Mesenchymal stem cell (in vitro differentiated cells and primary cell): ENCODE measurements around the gene PSTPIP2.
A peak's percentile ranks its signal among the peaks of the same experiment; 100 is the strongest.

Source experiments
- DNase-seq: peaks from one replicate; pipeline ENCODE4 v3.0.0-alpha.2; 2013
- H2AFZ ChIP-seq: one replicate; pipeline ENCODE4 v1.6.1; 2013; ENCODE audit warnings: low read depth, mild to moderate bottlenecking, control low read depth, inconsistent platforms, low read length, moderate library complexity
- H2AK5ac ChIP-seq: 2 replicates; pipeline ENCODE4 v1.6.1; 2013; ENCODE audit warnings: low read length, moderate library complexity, mild to moderate bottlenecking, inconsistent platforms; ENCODE audit not compliant: severe bottlenecking
- H2BK120ac ChIP-seq: one replicate; pipeline ENCODE4 v1.6.1; 2013; ENCODE audit warnings: low read depth, mild to moderate bottlenecking, inconsistent platforms, low read length, moderate library complexity
- H2BK12ac ChIP-seq, 2 experiments: one replicate each; pipeline ENCODE4 v1.6.1; 2013; ENCODE audit warnings: inconsistent platforms in 2 of 2, low read length in 2 of 2, mild to moderate bottlenecking in 2 of 2, moderate library complexity in 2 of 2, control low read depth in 1 of 2
- H2BK15ac ChIP-seq: one replicate; pipeline ENCODE4 v1.6.1; 2013; ENCODE audit warnings: mild to moderate bottlenecking, low read depth, inconsistent platforms; ENCODE audit not compliant: poor library complexity, severe bottlenecking
- H2BK5ac ChIP-seq: 2 replicates; pipeline ENCODE4 v1.6.1; 2013; ENCODE audit warnings: low read depth, mild to moderate bottlenecking, low read length, control low read depth, inconsistent platforms; ENCODE audit not compliant: poor library complexity, severe bottlenecking
- H3K14ac ChIP-seq, 2 experiments: one replicate each; pipeline ENCODE4 v1.6.1; 2013; ENCODE audit warnings: inconsistent platforms in 2 of 2, low read length in 2 of 2, control low read depth in 1 of 2, mild to moderate bottlenecking in 1 of 2, moderate library complexity in 1 of 2
- H3K18ac ChIP-seq, 2 experiments: one replicate each; pipeline ENCODE4 v1.6.1; 2013; ENCODE audit warnings: inconsistent platforms in 2 of 2, low read length in 2 of 2, control low read depth in 1 of 2, low read depth in 1 of 2, mild to moderate bottlenecking in 1 of 2
- H3K23ac ChIP-seq, 2 experiments: one replicate each; pipeline ENCODE4 v1.6.1; 2013; ENCODE audit warnings: inconsistent platforms in 2 of 2, low read length in 2 of 2, mild to moderate bottlenecking in 2 of 2, moderate library complexity in 2 of 2, control low read depth in 1 of 2
- H3K27ac ChIP-seq: 2 replicates; pipeline ENCODE4 v1.5.1; 2013; ENCODE audit warnings: mild to moderate bottlenecking, moderate library complexity, low read length, control low read depth, inconsistent platforms; ENCODE audit not compliant: poor library complexity, severe bottlenecking
- H3K27me3 ChIP-seq, 2 experiments: 2 replicates each; pipeline versions ENCODE4 v1.6.1 to v1.7.0; 2013; ENCODE audit warnings: low read length in 2 of 2, mild to moderate bottlenecking in 2 of 2, moderate library complexity in 2 of 2, control low read depth in 1 of 2, inconsistent platforms in 1 of 2; ENCODE audit not compliant: control insufficient read depth in 1 of 2, insufficient read depth in 1 of 2
- H3K36me3 ChIP-seq, 2 experiments: 2 replicates each; pipeline versions ENCODE4 v1.6.1 to v1.7.0; 2013; ENCODE audit warnings: low read length in 2 of 2, control low read depth in 1 of 2, inconsistent platforms in 1 of 2, low read depth in 1 of 2, mild to moderate bottlenecking in 1 of 2; ENCODE audit not compliant: insufficient read depth in 2 of 2, control insufficient read depth in 1 of 2
- H3K4ac ChIP-seq, 2 experiments: one replicate each; pipeline ENCODE4 v1.6.1; 2013; ENCODE audit warnings: inconsistent platforms in 2 of 2, low read length in 2 of 2, mild to moderate bottlenecking in 2 of 2, moderate library complexity in 2 of 2, control low read depth in 1 of 2, low read depth in 1 of 2
- H3K4me1 ChIP-seq: 2 replicates; pipeline ENCODE4 v1.6.1; 2013; ENCODE audit warnings: low read depth, low read length, control low read depth; ENCODE audit not compliant: control insufficient read depth, insufficient read depth
- H3K4me2 ChIP-seq: 2 replicates; pipeline ENCODE4 v1.6.1; 2013; ENCODE audit warnings: low read length, mild to moderate bottlenecking, inconsistent platforms; ENCODE audit not compliant: poor library complexity, severe bottlenecking
- H3K4me3 ChIP-seq, 2 experiments: 2 replicates each; pipeline versions ENCODE4 v1.5.1 to v1.7.0; 2013; ENCODE audit warnings: low read length in 2 of 2, mild to moderate bottlenecking in 2 of 2, control low read depth in 1 of 2, low read depth in 1 of 2; ENCODE audit not compliant: insufficient read depth in 1 of 2
- H3K79me1 ChIP-seq: replicated peaks from 2 replicates; pipeline ENCODE4 v1.6.1; 2013; ENCODE audit warnings: mild to moderate bottlenecking, control low read depth, low read length, inconsistent platforms; ENCODE audit not compliant: poor library complexity, severe bottlenecking
- H3K9ac ChIP-seq: 2 replicates; pipeline ENCODE4 v1.7.0; 2013; ENCODE audit warnings: mild to moderate bottlenecking, low read length, moderate library complexity
- H3K9me3 ChIP-seq: 2 replicates; pipeline ENCODE4 v1.7.0; 2013; ENCODE audit warnings: mild to moderate bottlenecking, low read length; ENCODE audit not compliant: control insufficient read depth
- H4K8ac ChIP-seq: one replicate; pipeline ENCODE4 v1.6.1; 2013; ENCODE audit warnings: inconsistent platforms, mild to moderate bottlenecking, low read length, moderate library complexity
- H4K91ac ChIP-seq: one replicate; pipeline ENCODE4 v1.6.1; 2013; ENCODE audit warnings: mild to moderate bottlenecking, low read length, inconsistent platforms
- WGBS: methylation state at CpG from one replicate; pipeline ENCODE4 v1.1.7; 2013; ENCODE audit warnings: mixed read lengths; 5-methylcytosine and 5-hydroxymethylcytosine counted together

Gene PSTPIP2

GRCh38 chr18:46072959-46073358 lies 899 bp upstream of the PSTPIP2 start:
- H3K4me2 ChIP-seq = no peak overlapping the region
- peak overlapping the region; percentile 89 for H3K9ac ChIP-seq
- no peak overlapping the region for H3K14ac ChIP-seq
- H3K4ac ChIP-seq = no peak overlapping the region
- H2BK120ac ChIP-seq = no peak overlapping the region
- no peak overlapping the region for H2AFZ ChIP-seq
- no peak overlapping the region for H2BK15ac ChIP-seq
- no peaks in the 10 kb centered on the region for H3K27me3 ChIP-seq
- no peak overlapping the region for H3K27ac ChIP-seq
- H4K8ac ChIP-seq = no peak overlapping the region
- peaks cover 6 to 10% of the 10 kb centered on the region in 2 experiments for H3K36me3 ChIP-seq
- peaks cover 22% of the 10 kb centered on the region for H3K79me1 ChIP-seq
- no peak overlapping the region for H2BK5ac ChIP-seq
- no peak overlapping the region for H3K18ac ChIP-seq
- no peak overlapping the region for H2BK12ac ChIP-seq
- no peak overlapping the region for H3K23ac ChIP-seq
- no peak overlapping the region for H4K91ac ChIP-seq
- no peaks in the 10 kb centered on the region for H3K9me3 ChIP-seq
- DNase-seq = no peak
- WGBS = 97% methylated on average over 3 of the region's 3 CpGs
- H3K4me3 ChIP-seq = peak overlapping the region in 1 of 2 experiments; percentile 91
- peaks cover 27% of the 10 kb centered on the region for H3K4me1 ChIP-seq
- H2AK5ac ChIP-seq = no peak overlapping the region

GRCh38 chr18:46072376-46072867 lies 362 bp upstream of the PSTPIP2 start:
- Histone ChIP-seq H3K9ac (peak overlapping the region; percentile 89), H3K9me3 (no peaks in the 10 kb centered on the region), H3K27ac (no peak overlapping the region), H3K4ac (no peak overlapping the region), H3K27me3 (no peaks in the 10 kb centered on the region), H3K4me3 (peak overlapping the region; percentile 79 to 91), H2BK12ac (no peak overlapping the region), H2AFZ (peak overlapping the region; percentile 47), H4K91ac (no peak overlapping the region), H3K79me1 (peaks cover 22% of the 10 kb centered on the region), H3K4me1 (peaks cover 22% of the 10 kb centered on the region), H3K36me3 (peaks cover under 1 to 6% of the 10 kb centered on the region in 2 experiments), H2AK5ac (no peak overlapping the region), H3K18ac (peak overlapping the region in 1 of 2 experiments; percentile 40), H2BK15ac (no peak overlapping the region), H3K14ac (no peak overlapping the region), H4K8ac (no peak overlapping the region), H2BK120ac (no peak overlapping the region), H2BK5ac (no peak overlapping the region), H3K23ac (no peak overlapping the region), H3K4me2 (peak overlapping the region; percentile 95)
- DNase-seq = no peak
- 11% methylated on average over 23 of the region's 25 CpGs for WGBS

DNA sequence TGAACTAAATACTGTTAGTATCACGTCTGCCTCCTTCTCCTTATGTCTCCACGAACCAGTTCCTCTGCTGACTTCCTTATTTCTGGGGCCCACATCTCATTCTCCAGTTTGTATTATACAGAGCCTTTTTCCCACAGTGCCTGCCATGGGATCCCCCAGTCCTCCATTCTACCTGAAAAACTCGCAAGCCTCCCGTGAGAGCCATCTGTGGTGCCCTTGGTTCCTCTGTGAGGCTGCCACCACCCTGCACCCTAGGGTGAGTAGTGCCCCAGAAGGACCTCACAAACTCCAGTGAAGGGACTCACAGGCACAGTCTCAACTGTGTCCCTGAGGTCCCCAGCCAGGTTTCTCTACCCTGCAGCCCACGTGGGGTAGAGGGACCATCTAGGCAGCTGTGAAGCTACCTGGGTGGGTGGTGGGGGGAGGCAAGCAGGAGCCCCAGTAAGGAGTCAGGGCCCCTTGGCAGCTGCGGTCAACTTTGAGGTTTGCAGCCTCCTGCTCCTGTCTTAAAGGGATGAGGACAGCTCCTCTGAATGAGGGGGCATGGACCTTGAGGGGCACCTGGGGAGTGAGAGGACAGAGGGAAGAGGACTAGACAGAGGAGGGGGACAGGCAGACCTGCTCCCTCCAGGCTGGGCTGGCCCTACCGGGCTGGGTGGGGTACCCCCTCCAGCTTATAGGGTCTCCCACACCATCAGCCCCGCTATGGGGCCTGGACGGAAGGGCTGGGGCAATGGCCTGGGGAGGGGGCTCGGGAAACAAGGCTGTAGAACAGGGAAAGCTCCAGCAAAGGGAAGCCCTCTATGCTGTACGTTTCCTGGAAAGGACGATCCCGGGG lies 1.0 kb downstream of the PSTPIP2 start:
- Histone ChIP-seq H2AK5ac (peak overlapping the region; percentile 59), H3K79me1 (peaks cover 25% of the 10 kb centered on the region), H3K4me1 (peaks cover 22% of the 10 kb centered on the region), H3K14ac (peak overlapping the region in 1 of 2 experiments; percentile 72), H3K9me3 (no peaks in the 10 kb centered on the region), H3K4me2 (peak overlapping the region; percentile 95), H4K8ac (peak overlapping the region; percentile 84), H2BK120ac (no peak overlapping the region), H3K27me3 (no peaks in the 10 kb centered on the region), H2BK5ac (no peak overlapping the region), H2BK15ac (no peak overlapping the region), H4K91ac (no peak overlapping the region), H3K23ac (peak overlapping the region in 1 of 2 experiments; percentile 57), H3K9ac (peak overlapping the region; percentile 89), H3K36me3 (peaks cover 3% of the 10 kb centered on the region in 2 experiments), H3K4me3 (peak overlapping the region; percentile 79 to 91), H3K18ac (peak overlapping the region in 1 of 2 experiments; percentile 40), H2BK12ac (peak overlapping the region in 1 of 2 experiments; percentile 47), H3K4ac (peak overlapping the region in 1 of 2 experiments; percentile 25), H3K27ac (no peak overlapping the region), H2AFZ (peak overlapping the region; percentile 87)
- 54% methylated on average over 10 of the region's 13 CpGs for WGBS
- DNase-seq = no peak

DNA sequence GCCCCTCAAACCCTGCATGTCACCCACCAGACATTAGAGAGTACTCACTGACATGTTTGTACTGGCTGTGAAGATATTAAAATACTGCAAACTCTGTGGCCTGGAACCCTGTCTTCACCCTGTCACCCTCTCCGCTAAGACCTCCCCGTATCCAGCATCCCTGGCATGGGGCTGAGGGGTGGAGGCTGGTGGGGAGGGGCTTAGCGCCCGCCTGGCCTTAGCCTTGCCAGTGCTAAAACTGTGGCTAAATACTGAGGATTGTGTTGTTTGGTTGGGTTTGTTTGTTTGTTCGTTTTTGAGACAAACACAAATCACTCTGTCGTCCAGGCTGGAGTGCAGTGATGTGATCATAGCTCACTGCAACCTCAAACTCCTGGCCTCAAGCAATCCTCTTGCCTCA lies 1.8 kb downstream of the PSTPIP2 start:
- no peak for DNase-seq
- Histone ChIP-seq H2BK5ac (no peak overlapping the region), H3K79me1 (peaks cover 25% of the 10 kb centered on the region), H2AFZ (no peak overlapping the region), H4K91ac (no peak overlapping the region), H2BK120ac (no peak overlapping the region), H2BK12ac (no peak overlapping the region), H2BK15ac (no peak overlapping the region), H3K9ac (no peak overlapping the region), H3K9me3 (no peaks in the 10 kb centered on the region), H3K14ac (no peak overlapping the region), H4K8ac (no peak overlapping the region), H3K27ac (no peak overlapping the region), H3K4me1 (peaks cover 22% of the 10 kb centered on the region), H3K27me3 (no peaks in the 10 kb centered on the region), H3K23ac (no peak overlapping the region), H3K4me3 (peak overlapping the region in 1 of 2 experiments; percentile 91), H3K36me3 (peaks cover 3 to 4% of the 10 kb centered on the region in 2 experiments), H3K4ac (no peak overlapping the region), H3K18ac (no peak overlapping the region), H2AK5ac (peak overlapping the region; percentile 7), H3K4me2 (no peak overlapping the region)
- 88% methylated on average over 5 of the region's 6 CpGs for WGBS
